ENCODE results near the gene CRTC1.

The CRTC1 gene

DNA sequence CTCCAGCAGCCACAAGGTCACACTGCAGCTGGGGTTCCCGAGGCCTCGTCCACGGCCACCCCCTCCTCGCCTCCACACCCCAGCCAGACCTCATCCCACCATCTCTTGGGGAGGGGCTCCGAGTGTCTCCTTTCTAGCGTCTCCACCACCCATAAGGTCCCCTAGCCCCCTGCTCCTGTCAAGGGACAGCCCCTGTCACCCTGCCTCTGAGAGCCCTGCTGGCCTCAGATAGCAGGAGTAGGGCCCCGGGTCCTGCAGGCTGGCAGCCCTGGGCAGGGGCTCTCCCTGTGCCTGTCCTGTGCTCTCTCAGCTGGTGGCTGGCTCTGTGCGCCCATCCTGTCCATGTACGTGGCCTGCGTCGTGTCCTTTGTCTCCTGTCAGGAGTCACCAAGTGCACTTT lies 90.6 kb downstream of the CRTC1 start:
- H3K27ac Mint-ChIP-seq, result no peak overlapping the region
- H3K36me3 Mint-ChIP-seq (ENCODE audit: low read depth), result peaks cover 2% of the 10 kb centered on the region
- no peaks in the 10 kb centered on the region for H3K27me3 Mint-ChIP-seq
- H3K4me3 Mint-ChIP-seq, result no peak overlapping the region
- DNase-seq, result no peak
- peaks cover 7% of the 10 kb centered on the region for H3K4me1 Mint-ChIP-seq
- H3K9me3 Mint-ChIP-seq, result no peaks in the 10 kb centered on the region
- ATAC-seq, result no peak

GRCh38 chr19:18774782-18775444 lies 91.4 kb downstream of the CRTC1 start:
- H3K4me1 Mint-ChIP-seq, result peaks cover 7% of the 10 kb centered on the region
- no peaks in the 10 kb centered on the region for H3K9me3 Mint-ChIP-seq
- no peaks in the 10 kb centered on the region for H3K27me3 Mint-ChIP-seq
- no peak overlapping the region for H3K27ac Mint-ChIP-seq
- DNase-seq (no peak), ATAC-seq (no peak)
- no peak overlapping the region for H3K4me3 Mint-ChIP-seq
- H3K36me3 Mint-ChIP-seq (ENCODE audit: low read depth), result peaks cover 2% of the 10 kb centered on the region

DNA sequence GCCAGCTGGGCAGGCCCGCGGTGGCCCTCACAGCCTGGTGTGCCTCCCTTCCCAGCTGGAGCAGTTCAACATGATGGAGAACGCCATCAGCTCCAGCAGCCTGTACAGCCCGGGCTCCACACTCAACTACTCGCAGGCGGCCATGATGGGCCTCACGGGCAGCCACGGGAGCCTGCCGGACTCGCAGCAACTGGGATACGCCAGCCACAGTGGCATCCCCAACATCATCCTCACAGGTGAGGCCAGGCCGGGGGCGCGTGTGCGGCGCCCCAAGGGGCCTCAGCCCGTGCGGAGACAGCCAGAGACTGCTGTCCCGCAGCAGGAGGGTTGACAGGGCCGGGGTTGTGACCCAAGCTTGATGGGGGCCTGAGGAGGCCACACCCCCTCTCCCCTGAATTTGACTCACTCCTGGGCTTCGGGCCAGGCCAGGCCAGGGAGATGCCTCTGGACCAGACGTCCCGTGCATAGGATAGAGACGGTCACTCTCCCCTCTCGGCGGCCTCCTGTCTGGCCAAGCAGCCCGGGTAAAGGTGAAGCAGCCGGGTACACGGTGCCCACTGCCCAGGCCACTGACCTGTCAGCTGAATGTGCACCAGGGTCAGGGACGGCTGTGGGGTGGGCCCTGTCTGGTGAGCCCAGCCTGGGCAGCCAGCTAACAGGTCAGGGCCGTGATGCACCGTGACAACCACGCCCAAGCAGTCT lies 92.3 kb downstream of the CRTC1 start:
- DNase-seq, result no peak
- H3K4me3 Mint-ChIP-seq, result no peak overlapping the region
- no peaks in the 10 kb centered on the region for H3K27me3 Mint-ChIP-seq
- H3K36me3 Mint-ChIP-seq (ENCODE audit: low read depth), result no peaks in the 10 kb centered on the region
- H3K4me1 Mint-ChIP-seq, result peaks cover 4% of the 10 kb centered on the region
- H3K9me3 Mint-ChIP-seq, result no peaks in the 10 kb centered on the region
- no peak for ATAC-seq
- no peak overlapping the region for H3K27ac Mint-ChIP-seq

DNA sequence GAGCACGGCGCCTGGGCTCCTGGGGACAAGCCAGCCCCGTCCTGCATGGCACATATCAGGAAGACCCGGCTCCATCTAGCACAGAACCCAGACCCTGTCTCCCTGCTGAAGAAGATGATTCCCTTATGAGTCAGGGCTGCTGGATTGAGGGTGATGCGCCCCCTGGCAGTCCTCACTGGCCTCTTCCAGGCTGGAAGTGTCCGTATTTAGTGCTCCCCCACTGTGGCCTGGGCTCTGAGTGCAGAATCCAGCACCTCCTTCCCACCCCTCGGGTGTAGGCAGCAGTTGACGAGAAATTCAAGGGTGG lies 92.8 kb downstream of the CRTC1 start:
- H3K36me3 Mint-ChIP-seq (ENCODE audit: low read depth), result no peaks in the 10 kb centered on the region
- no peak for ATAC-seq

GRCh38 chr19:18776736-18777135 lies 93.3 kb downstream of the CRTC1 start:
- Mint-ChIP-seq H3K36me3 (ENCODE audit: low read depth) (no peaks in the 10 kb centered on the region), H3K27me3 (no peaks in the 10 kb centered on the region), H3K4me1 (peaks cover 3% of the 10 kb centered on the region), H3K27ac (no peak overlapping the region), H3K4me3 (no peak overlapping the region), H3K9me3 (no peaks in the 10 kb centered on the region)
- DNase-seq, result no peak
- ATAC-seq, result peak; percentile 31

More for the DNA sequence above, 92.8 kb downstream of the CRTC1 start:
- no peak for DNase-seq
- Mint-ChIP-seq H3K27ac (no peak overlapping the region), H3K4me3 (no peak overlapping the region), H3K27me3 (no peaks in the 10 kb centered on the region), H3K4me1 (peaks cover 3% of the 10 kb centered on the region), H3K9me3 (no peaks in the 10 kb centered on the region)

DNA sequence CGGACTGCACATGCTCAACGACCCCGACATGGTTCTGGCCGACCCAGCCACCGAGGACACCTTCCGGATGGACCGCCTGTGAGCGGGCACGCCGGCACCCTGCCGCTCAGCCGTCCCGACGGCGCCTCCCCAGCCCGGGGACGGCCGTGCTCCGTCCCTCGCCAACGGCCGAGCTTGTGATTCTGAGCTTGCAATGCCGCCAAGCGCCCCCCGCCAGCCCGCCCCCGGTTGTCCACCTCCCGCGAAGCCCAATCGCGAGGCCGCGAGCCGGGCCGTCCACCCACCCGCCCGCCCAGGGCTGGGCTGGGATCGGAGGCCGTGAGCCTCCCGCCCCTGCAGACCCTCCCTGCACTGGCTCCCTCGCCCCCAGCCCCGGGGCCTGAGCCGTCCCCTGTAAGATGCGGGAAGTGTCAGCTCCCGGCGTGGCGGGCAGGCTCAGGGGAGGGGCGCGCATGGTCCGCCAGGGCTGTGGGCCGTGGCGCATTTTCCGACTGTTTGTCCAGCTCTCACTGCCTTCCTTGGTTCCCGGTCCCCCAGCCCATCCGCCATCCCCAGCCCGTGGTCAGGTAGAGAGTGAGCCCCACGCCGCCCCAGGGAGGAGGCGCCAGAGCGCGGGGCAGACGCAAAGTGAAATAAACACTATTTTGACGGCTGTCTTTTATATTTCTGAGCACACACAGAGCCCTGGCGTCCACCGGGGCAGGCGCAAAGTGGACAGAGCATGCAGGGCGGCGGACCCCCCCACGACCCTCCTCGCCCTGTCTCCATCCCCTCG lies 94.0 kb downstream of the CRTC1 start:
- no peaks in the 10 kb centered on the region for H3K27me3 Mint-ChIP-seq
- ATAC-seq (no peak), DNase-seq (no peak)
- no peak overlapping the region for H3K4me3 Mint-ChIP-seq
- peaks cover 3% of the 10 kb centered on the region for H3K4me1 Mint-ChIP-seq
- no peaks in the 10 kb centered on the region for H3K9me3 Mint-ChIP-seq
- no peaks in the 10 kb centered on the region for H3K36me3 Mint-ChIP-seq (ENCODE audit: low read depth)
- H3K27ac Mint-ChIP-seq, result no peak overlapping the region

GRCh38 chr19:18778076-18778389 lies 94.6 kb downstream of the CRTC1 start:
- DNase-seq (no peak), ATAC-seq (no peak)
- Mint-ChIP-seq H3K4me1 (peaks cover 3% of the 10 kb centered on the region), H3K27ac (no peak overlapping the region), H3K36me3 (ENCODE audit: low read depth) (no peaks in the 10 kb centered on the region), H3K27me3 (no peaks in the 10 kb centered on the region), H3K9me3 (no peaks in the 10 kb centered on the region), H3K4me3 (no peak overlapping the region)

DNA sequence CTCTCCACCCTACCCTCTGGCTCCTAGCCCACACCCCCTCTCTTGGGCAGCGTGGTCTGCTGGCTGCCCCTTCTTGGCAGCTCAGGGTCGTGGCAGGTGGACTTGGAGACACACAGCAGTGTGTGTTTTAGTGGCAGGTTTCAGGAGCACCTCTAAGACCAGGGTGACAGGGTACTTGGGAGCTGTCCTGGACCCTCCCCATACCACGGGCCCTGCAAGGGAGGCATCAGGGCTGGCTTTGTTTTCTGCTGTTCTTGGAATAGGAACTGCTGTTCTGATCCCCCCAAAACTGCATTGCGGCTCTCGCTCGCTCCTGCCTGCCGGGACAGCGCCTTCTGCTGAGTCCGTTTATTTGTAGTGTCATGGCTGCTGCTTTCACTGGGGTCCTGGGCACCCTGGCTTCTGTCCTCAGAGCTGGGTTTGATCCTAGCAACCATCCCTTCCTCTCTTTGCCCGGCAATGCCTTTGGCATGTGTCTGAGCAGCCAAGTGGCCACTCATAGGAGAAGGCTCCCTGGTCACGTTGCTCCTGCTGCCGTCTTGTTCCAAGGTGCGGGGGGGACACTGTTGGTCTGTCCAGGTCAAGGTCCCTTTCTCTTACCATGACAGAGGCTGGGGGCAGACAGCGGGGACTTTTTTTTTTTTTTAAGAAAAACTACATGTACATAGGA lies 95.5 kb downstream of the CRTC1 start:
- Mint-ChIP-seq H3K4me1 (peaks cover 3% of the 10 kb centered on the region), H3K27ac (no peak overlapping the region), H3K27me3 (no peaks in the 10 kb centered on the region), H3K9me3 (no peaks in the 10 kb centered on the region), H3K36me3 (ENCODE audit: low read depth) (no peaks in the 10 kb centered on the region), H3K4me3 (no peak overlapping the region)
- ATAC-seq, result no peak
- DNase-seq, result no peak

GRCh38 chr19:18780081-18780480 lies 96.6 kb downstream of the CRTC1 start:
- H3K27me3 Mint-ChIP-seq, result peaks cover 5% of the 10 kb centered on the region
- H3K9me3 Mint-ChIP-seq, result no peaks in the 10 kb centered on the region
- ATAC-seq (no peak), DNase-seq (no peak)
- no peaks in the 10 kb centered on the region for H3K36me3 Mint-ChIP-seq (ENCODE audit: low read depth)
- no peak overlapping the region for H3K4me3 Mint-ChIP-seq
- peaks cover 3% of the 10 kb centered on the region for H3K4me1 Mint-ChIP-seq
- H3K27ac Mint-ChIP-seq, result no peak overlapping the region

- Mint-ChIP-seq H3K4me1 (peaks cover 7% of the 10 kb centered on the region), H3K27ac (no peak overlapping the region), H3K27me3 (peaks cover 9% of the 10 kb centered on the region), H3K9me3 (no peaks in the 10 kb centered on the region), H3K4me3 (no peak overlapping the region), H3K36me3 (ENCODE audit: low read depth) (no peaks in the 10 kb centered on the region)
- no peak for DNase-seq
- no peak for ATAC-seq
These were observed 97.2 kb downstream of the CRTC1 start for GRCh38 chr19:18780631-18781030.

GRCh38 chr19:18781047-18781600 lies 97.6 kb downstream of the CRTC1 start:
- H3K4me3 Mint-ChIP-seq, result no peak overlapping the region
- peaks cover 10% of the 10 kb centered on the region for H3K4me1 Mint-ChIP-seq
- no peak for ATAC-seq
- no peaks in the 10 kb centered on the region for H3K36me3 Mint-ChIP-seq (ENCODE audit: low read depth)
- H3K27me3 Mint-ChIP-seq, result peaks cover 12% of the 10 kb centered on the region
- no peak overlapping the region for H3K27ac Mint-ChIP-seq
- no peak for DNase-seq
- H3K9me3 Mint-ChIP-seq, result no peaks in the 10 kb centered on the region

- H3K4me3 Mint-ChIP-seq, result no peak overlapping the region
- no peaks in the 10 kb centered on the region for H3K36me3 Mint-ChIP-seq (ENCODE audit: low read depth)
- H3K27ac Mint-ChIP-seq, result no peak overlapping the region
- H3K27me3 Mint-ChIP-seq, result peaks cover 21% of the 10 kb centered on the region
- no peak for ATAC-seq
- peaks cover 14% of the 10 kb centered on the region for H3K4me1 Mint-ChIP-seq
- no peaks in the 10 kb centered on the region for H3K9me3 Mint-ChIP-seq
- no peak for DNase-seq
These were observed 98.5 kb downstream of the CRTC1 start for GRCh38 chr19:18781885-18782527.

GRCh38 chr19:18782559-18783225 lies 99.2 kb downstream of the CRTC1 start:
- Mint-ChIP-seq H3K4me1 (peaks cover 18% of the 10 kb centered on the region), H3K36me3 (ENCODE audit: low read depth) (peaks cover 2% of the 10 kb centered on the region), H3K27ac (no peak overlapping the region), H3K27me3 (peaks cover 28% of the 10 kb centered on the region), H3K4me3 (no peak overlapping the region), H3K9me3 (no peaks in the 10 kb centered on the region)
- no peak for DNase-seq
- ATAC-seq, result no peak
